Stomach smooth muscle (tissue), 2 donors: Measurements from ENCODE around the gene KLHL2.
"Not testable (repeated sequence)": the region's sequence is repeated elsewhere in the genome, so short reads cannot be mapped to it uniquely, and the experiment has no call there.

Source experiments
- H3K27ac ChIP-seq: one replicate; pipeline ENCODE4 v1.7.0; 2013; ENCODE audit warnings: mild to moderate bottlenecking, low read length, inconsistent platforms
- H3K27me3 ChIP-seq, 2 donors: one replicate each; pipeline ENCODE4 v1.7.0; 2013; ENCODE audit warnings: low read length in 2 of 2; ENCODE audit not compliant: insufficient read depth in 2 of 2, control insufficient read depth in 1 of 2
- H3K36me3 ChIP-seq, 2 donors: one replicate each; pipeline ENCODE4 v1.7.0; 2013; ENCODE audit warnings: low read length in 2 of 2; ENCODE audit not compliant: control insufficient read depth in 2 of 2, insufficient read depth in 2 of 2
- H3K4me1 ChIP-seq: one replicate; pipeline ENCODE4 v1.7.0; 2013; ENCODE audit warnings: low read length; ENCODE audit not compliant: control insufficient read depth, insufficient read depth
- H3K4me3 ChIP-seq, 2 donors: one replicate each; pipeline ENCODE4 v1.7.0; 2013; ENCODE audit warnings: low read length in 2 of 2
- H3K9ac ChIP-seq, 2 donors: one replicate each; pipeline ENCODE4 v1.7.0; 2013; ENCODE audit warnings: low read length in 2 of 2, mild to moderate bottlenecking in 1 of 2
- H3K9me3 ChIP-seq, 2 donors: one replicate each; pipeline ENCODE4 v1.7.0; 2013; ENCODE audit warnings: low read length in 2 of 2; ENCODE audit not compliant: control insufficient read depth in 2 of 2
- donor health status: healthy.
- donor health status: Pancreatic carcinoma.

The KLHL2 gene

DNA sequence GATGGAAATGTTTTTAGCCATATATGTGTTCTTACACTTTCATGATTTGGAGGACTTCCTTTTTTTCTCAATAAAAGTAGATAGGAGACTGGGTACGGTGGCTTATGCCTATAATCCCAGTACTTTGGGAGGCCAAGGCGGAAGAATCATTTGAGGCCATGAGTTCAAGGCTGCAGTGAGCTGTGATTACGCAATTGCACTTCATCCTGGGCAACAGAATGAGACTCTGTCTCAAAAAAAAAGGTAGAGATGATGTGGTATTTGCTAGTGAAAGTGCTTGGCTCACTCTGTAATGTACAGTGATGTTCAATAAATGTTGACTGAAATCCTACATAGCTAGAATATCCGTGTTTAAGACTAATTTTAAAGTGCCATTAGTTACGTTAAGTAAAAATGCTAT lies 27.4 kb downstream of the KLHL2 start:
- Histone ChIP-seq H3K27ac (no peak overlapping the region), H3K9ac (no peak overlapping the region), H3K9me3 (no peaks in the 10 kb centered on the region), H3K4me1 (no peaks in the 10 kb centered on the region), H3K4me3 (no peak overlapping the region), H3K36me3 (no peaks in the 10 kb centered on the region), H3K27me3 (no peaks in the 10 kb centered on the region)

DNA sequence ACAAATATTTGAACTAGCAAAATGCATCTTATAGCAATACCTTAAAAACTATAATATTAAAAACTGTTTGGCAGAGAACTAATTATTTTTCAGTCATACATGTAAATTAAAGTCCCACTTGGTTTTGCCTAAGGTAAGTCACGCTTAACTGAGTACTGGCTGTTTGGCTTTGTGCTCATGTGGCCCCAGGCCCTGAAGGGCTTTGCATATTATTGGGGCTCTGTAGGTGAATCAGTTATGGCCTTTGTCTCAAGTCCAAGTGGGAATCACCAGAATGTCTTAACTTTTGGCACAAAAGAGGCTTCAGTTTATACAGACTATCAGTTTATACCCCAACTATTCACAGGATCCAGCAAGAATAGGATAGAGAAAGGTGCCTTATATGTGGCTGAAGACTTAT lies 29.5 kb downstream of the KLHL2 start:
- not testable (repeated sequence) for H3K4me1 ChIP-seq, H3K4me3 ChIP-seq, H3K36me3 ChIP-seq, H3K9ac ChIP-seq, H3K27me3 ChIP-seq, H3K9me3 ChIP-seq, H3K27ac ChIP-seq

DNA sequence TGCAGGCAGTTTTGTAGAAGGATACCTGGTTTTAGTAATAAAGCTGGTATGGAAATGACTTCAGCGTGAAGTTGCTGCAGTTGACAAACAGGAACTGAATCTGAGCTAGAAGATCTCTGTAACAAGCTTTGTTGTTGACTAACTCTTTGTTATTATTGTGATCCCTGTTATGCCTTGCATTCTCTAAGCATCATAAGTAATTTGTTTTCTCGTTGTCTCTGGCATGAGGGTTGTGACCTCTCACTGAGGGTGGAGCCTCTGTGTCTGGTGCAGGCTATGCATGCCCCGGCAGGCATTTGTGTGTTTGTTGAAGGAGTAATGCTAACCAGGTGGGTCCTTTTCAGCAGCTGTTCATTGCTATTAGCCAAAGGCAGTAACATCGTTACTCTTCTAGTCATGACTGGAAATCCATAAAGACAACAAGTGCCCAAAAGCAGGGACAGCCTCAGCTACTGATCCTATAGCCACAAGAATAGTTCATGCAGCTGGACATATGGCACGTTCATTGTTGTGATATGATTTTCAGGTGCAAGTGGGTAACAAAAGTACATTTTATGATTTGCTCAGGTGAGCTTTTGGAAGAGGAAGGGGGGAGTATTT lies 30.8 kb downstream of the KLHL2 start:
- not testable (repeated sequence) for H3K4me1 ChIP-seq, H3K9me3 ChIP-seq, H3K9ac ChIP-seq, H3K36me3 ChIP-seq, H3K27ac ChIP-seq, H3K27me3 ChIP-seq, H3K4me3 ChIP-seq

DNA sequence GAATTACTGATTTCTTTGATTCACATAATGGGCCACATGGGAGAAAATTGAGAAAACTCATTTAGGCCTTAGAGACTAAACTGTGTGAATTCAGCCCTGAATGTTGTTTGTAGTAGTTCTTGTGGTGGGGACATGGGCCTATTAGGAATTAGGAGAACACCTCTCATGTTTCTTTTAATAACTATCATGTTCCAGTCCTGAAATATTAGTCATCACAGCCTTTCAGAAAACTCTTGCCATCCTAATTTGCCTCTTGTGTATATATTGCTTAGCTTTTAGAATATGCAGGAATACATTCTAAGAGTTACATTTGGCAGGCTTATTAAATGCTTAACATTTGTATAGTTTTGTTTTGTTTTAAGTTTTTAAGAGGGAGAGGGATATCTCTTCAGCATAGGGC lies 33.4 kb downstream of the KLHL2 start:
- not testable (repeated sequence) for H3K9ac ChIP-seq, H3K36me3 ChIP-seq, H3K27me3 ChIP-seq, H3K4me3 ChIP-seq, H3K4me1 ChIP-seq, H3K27ac ChIP-seq, H3K9me3 ChIP-seq

DNA sequence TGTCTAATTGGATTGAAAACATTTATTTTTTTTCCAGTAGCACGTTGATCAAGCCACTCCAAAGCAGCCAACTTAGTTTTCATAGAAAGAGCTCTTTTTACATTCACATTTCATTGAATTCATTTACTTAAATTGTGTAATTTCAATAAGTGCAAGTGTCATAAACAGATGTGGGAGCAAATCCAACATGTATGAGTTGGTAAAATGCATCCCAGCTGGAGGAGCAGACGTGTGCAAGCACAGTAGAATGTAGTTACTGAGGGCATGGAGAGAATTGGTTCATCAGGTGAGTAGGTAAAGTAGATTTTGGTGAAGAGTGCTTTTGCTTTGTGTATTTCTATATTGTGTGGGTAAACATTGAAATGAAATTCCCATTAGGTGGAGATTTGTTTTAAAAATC lies 36.8 kb downstream of the KLHL2 start:
- H3K4me3 ChIP-seq, H3K27me3 ChIP-seq, H3K27ac ChIP-seq, H3K36me3 ChIP-seq, H3K9ac ChIP-seq, H3K4me1 ChIP-seq, H3K9me3 ChIP-seq: not testable (repeated sequence)

DNA sequence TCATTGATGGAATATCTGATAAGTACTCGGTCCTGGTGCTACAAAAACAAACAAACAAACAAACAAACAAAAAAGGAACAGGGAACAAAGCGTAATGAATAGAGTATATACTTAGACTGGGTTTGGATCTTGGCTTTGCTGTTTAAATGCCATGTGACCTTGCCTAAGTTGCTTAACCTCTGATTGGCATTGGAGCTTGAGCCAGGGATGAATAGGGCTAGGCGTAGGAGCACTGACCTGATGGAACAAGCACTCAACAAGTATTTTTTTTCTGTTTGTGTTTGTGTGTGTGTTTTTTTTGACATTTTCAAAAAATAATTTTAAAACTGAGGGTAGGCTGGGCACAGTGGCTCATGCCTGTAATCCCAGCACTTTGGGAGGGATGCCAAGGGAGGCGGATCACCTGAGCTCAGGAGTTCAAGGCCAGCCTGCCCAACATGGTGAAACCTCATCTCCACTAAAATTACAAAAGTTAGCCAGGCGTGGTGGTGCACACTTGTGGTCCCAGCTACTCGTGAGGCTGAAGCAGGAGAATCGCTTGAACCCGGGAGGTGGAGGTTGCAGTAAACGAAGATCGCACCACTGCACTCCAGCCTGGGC lies 37.3 kb downstream of the KLHL2 start:
- H3K4me3 ChIP-seq, H3K9ac ChIP-seq, H3K4me1 ChIP-seq, H3K27ac ChIP-seq, H3K9me3 ChIP-seq, H3K36me3 ChIP-seq, H3K27me3 ChIP-seq: not testable (repeated sequence)

DNA sequence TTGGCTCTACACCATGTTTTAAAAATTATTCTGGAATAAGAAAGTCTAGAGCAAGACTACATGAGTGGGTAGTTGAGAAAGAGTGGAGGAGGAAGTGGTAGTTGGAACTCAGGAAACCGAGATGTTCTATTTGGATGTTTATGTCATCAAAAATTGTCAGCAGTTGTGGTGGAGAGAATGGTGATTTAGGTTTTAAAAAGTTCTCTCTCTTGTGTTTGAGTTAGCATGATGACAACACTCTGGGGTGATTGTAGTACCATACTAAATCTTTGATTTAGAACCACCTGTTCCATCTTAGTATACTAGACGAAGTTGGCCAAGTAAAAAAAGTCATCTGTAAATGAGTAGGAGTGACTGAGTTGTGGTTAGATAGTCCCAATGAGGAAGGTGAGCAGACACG lies 40.7 kb downstream of the KLHL2 start:
- H3K27me3 ChIP-seq = no peaks in the 10 kb centered on the region
- no peak overlapping the region for H3K9ac ChIP-seq
- no peaks in the 10 kb centered on the region for H3K36me3 ChIP-seq
- no peak overlapping the region for H3K27ac ChIP-seq
- H3K4me3 ChIP-seq = no peak overlapping the region
- no peaks in the 10 kb centered on the region for H3K4me1 ChIP-seq
- no peaks in the 10 kb centered on the region for H3K9me3 ChIP-seq

DNA sequence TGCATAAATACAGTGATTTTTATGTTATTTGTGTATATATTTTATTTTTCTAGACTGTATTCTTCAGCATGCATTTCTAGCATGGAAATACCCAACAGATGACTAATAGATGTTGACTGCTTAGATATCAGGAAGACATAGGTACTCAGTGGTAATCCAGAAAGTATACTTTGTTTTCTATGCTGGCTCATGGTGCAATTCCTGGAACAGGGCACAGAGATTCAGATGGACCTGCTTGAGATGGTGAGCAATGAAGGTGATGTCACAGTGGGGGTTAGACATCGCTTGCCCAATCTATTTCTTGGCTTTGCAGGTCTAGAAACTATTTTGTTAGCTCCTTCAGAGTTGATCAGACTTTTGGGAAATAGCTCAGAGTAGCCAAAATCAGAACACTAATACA lies 41.5 kb downstream of the KLHL2 start:
- not testable (repeated sequence) for H3K36me3 ChIP-seq, H3K27me3 ChIP-seq, H3K9ac ChIP-seq, H3K9me3 ChIP-seq, H3K4me1 ChIP-seq, H3K27ac ChIP-seq, H3K4me3 ChIP-seq

DNA sequence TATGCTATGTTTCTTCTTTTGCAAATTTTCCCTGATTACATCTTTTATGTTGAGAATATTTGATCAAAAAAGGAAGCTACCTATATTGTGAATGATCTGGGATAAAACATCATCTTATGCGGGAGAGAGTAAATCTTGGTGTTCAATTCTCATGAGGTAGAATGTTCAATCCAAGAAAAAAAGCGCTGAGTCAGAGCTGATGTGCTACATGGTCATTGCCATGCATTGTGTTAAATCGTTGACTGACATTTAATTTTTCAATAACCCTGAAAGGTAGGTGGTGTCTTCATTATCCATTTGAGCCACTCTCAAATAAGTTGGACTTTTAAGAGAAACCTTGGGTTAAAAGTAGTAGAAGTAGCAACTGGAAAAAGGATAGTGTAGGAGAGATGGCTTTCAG lies 47.4 kb downstream of the KLHL2 start:
- not testable (repeated sequence) for H3K27me3 ChIP-seq, H3K27ac ChIP-seq, H3K4me3 ChIP-seq, H3K36me3 ChIP-seq, H3K9ac ChIP-seq, H3K4me1 ChIP-seq, H3K9me3 ChIP-seq

DNA sequence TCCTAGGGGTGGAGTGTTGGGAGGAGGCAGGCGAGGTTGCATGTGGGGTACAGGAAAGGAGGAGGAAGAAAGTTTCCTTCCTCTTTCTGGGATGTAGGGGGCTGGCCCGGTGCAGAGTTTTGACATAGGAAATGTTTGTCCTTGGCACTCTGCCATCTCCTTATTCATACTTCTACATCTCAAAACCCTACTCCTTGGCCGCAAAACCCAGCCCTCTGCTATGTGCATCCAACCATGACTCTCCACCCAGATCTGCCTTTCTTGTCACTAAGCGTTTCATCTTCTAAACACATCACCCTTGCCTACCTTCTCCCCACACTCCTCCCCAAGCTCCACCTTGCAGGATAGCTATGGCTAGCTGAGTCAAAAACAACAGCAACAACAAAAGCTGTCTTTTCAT lies 48.1 kb downstream of the KLHL2 start:
- H3K9ac ChIP-seq, H3K9me3 ChIP-seq, H3K36me3 ChIP-seq, H3K4me3 ChIP-seq, H3K27me3 ChIP-seq, H3K27ac ChIP-seq, H3K4me1 ChIP-seq: not testable (repeated sequence)

DNA sequence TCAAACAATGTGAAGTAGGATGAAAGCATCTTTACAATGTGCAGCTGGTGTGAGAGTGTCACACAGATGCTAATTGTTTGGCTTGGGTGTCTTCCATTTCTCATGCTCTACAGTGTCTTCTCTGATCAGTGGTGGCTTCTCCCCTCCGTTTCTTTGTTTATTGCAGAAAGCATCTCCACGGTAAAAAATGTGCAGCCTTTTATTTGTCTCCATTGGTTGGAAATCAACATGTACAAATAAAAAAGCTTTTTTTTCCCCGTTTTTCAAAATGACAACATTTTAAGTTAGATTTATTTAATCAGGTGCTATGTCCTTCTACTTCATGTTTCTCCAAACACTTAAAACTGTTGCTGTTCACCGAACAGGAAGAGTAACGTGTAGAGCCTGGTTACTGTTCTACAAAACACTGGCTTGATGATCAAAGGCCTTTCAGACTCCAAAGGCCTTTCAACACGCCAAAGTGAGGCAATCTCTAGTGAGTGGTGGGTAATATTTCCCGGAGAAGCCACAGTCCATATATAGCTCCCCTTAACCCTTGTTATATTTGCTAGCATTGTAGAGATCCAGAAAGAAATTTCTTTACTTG lies 48.8 kb downstream of the KLHL2 start:
- not testable (repeated sequence) for H3K36me3 ChIP-seq, H3K27ac ChIP-seq, H3K4me1 ChIP-seq, H3K9ac ChIP-seq, H3K27me3 ChIP-seq, H3K9me3 ChIP-seq, H3K4me3 ChIP-seq
